NCI-H82 treated with DMSO at 0.1 percent for 48 hours (cell line): ENCODE results near the gene ITGA11.

Source experiments
- DNase-seq: peaks from one replicate; lab custom pipeline; 2025; ENCODE audit not compliant: unreplicated experiment; lab: John Stamatoyannopoulos, UW

The ITGA11 gene

GRCh38 chr15:68276668-68277067 lies 155.3 kb downstream of the ITGA11 start:
- no peak for DNase-seq

- no peak for DNase-seq
These were observed 156.7 kb downstream of the ITGA11 start for GRCh38 chr15:68275165-68275746.

GRCh38 chr15:68274201-68274848 lies 157.6 kb downstream of the ITGA11 start:
- no peak for DNase-seq

- DNase-seq = no peak
These were observed 159.2 kb downstream of the ITGA11 start for GRCh38 chr15:68272721-68273271.

GRCh38 chr15:68271854-68272471 lies 160.0 kb downstream of the ITGA11 start:
- DNase-seq = no peak

GRCh38 chr15:68268405-68268804 lies 163.6 kb downstream of the ITGA11 start:
- DNase-seq = no peak

GRCh38 chr15:68265674-68266073 lies 166.3 kb downstream of the ITGA11 start:
- no peak for DNase-seq

- DNase-seq = no peak
These were observed 166.9 kb downstream of the ITGA11 start for GRCh38 chr15:68265081-68265480.

- no peak for DNase-seq
These were observed 167.7 kb downstream of the ITGA11 start for GRCh38 chr15:68264282-68264681.

- no peak for DNase-seq
These were observed 169.2 kb downstream of the ITGA11 start for GRCh38 chr15:68262514-68263356.

GRCh38 chr15:68261980-68262379 lies 170.0 kb downstream of the ITGA11 start:
- no peak for DNase-seq

- no peak for DNase-seq
These were observed 170.7 kb downstream of the ITGA11 start for GRCh38 chr15:68261241-68261640.

GRCh38 chr15:68259883-68260282 lies 172.1 kb downstream of the ITGA11 start:
- no peak for DNase-seq

GRCh38 chr15:68258692-68259091 lies 173.3 kb downstream of the ITGA11 start:
- DNase-seq = no peak

- no peak for DNase-seq
These were observed 175.1 kb downstream of the ITGA11 start for GRCh38 chr15:68256675-68257450.

- DNase-seq = peak; percentile 42
These were observed 178.9 kb downstream of the ITGA11 start for GRCh38 chr15:68252925-68253534.

GRCh38 chr15:68249058-68249713 lies 182.8 kb downstream of the ITGA11 start:
- no peak for DNase-seq
